Epithelial cell of esophagus (primary cell): ENCODE measurements around the gene RHEBL1.
A peak's percentile ranks its signal among the peaks of the same experiment; 100 is the strongest.

ENCODE experiments used
- DNase-seq: peaks from one replicate; pipeline ENCODE4 v3.0.0; 2010; ENCODE audit warnings: low read depth
- H3K4me3 ChIP-seq: 2 replicates; pipeline ENCODE4 v1.5.1; 2011; ENCODE audit warnings: mild to moderate bottlenecking, low read length, control low read depth
- TF ChIP-seq, protein P1 (sequence below): IDR thresholded peaks from 2 replicates; pipeline ENCODE4 v1.5.1; 2011; ENCODE audit warnings: low read depth, mild to moderate bottlenecking, low read length, control low read depth, inconsistent platforms; ENCODE audit not compliant: insufficient read depth; ENCODE audit errors: missing control alignments

Gene RHEBL1

DNA sequence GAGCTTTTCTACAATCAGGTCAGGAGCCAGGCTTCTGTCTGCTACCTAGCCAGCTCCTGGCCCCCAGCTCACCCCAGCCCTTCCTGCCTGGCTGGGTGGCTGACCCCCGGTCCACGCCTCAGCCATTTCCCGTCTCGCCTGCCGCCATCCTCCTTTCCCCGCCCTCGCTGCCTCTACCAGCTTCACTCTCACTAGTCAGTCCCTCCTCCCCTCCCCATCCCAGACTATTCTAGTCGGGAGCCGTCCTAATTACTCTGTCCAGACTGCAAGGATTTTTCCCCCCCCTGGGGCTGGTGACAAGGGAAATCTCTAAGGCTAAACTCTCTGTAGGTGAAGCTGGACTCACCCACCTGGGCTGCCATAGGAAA lies 24.0 kb upstream of the RHEBL1 start:
- H3K4me3 ChIP-seq: no peak overlapping the region
- DNase-seq: no peak
- TF ChIP-seq, protein P1, sequence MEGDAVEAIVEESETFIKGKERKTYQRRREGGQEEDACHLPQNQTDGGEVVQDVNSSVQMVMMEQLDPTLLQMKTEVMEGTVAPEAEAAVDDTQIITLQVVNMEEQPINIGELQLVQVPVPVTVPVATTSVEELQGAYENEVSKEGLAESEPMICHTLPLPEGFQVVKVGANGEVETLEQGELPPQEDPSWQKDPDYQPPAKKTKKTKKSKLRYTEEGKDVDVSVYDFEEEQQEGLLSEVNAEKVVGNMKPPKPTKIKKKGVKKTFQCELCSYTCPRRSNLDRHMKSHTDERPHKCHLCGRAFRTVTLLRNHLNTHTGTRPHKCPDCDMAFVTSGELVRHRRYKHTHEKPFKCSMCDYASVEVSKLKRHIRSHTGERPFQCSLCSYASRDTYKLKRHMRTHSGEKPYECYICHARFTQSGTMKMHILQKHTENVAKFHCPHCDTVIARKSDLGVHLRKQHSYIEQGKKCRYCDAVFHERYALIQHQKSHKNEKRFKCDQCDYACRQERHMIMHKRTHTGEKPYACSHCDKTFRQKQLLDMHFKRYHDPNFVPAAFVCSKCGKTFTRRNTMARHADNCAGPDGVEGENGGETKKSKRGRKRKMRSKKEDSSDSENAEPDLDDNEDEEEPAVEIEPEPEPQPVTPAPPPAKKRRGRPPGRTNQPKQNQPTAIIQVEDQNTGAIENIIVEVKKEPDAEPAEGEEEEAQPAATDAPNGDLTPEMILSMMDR: no peak

DNA sequence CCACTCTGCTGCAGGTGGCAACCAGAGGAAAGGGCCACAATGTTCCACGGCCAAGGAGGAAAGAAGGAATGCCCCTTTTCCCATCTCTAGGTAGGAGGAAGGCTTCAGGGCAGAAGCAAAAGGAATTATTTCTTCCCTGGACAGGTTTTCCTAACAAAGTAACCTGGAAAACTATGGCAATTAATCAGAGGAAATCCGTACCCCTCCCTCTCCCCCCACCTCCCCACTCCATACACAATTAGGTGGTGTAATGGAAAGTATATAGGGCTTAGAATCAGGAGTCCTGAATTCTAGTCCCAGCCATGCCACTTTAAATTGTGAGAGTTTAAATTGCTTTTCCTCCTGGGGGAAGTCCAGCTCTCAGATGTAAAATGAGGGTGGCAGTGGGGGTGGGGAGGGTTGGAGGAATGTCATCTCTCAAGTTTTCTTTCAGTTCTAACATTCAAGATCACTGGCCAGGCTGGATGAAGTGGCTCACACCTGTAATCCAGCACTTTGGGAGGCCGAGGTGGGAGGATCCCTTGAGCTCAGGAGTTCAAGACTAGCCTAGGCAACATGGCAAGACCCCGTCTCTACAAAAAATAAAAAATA lies 23.1 kb upstream of the RHEBL1 start:
- DNase-seq: no peak
- no peak overlapping the region for H3K4me3 ChIP-seq
- TF ChIP-seq, protein P1: no peak

DNA sequence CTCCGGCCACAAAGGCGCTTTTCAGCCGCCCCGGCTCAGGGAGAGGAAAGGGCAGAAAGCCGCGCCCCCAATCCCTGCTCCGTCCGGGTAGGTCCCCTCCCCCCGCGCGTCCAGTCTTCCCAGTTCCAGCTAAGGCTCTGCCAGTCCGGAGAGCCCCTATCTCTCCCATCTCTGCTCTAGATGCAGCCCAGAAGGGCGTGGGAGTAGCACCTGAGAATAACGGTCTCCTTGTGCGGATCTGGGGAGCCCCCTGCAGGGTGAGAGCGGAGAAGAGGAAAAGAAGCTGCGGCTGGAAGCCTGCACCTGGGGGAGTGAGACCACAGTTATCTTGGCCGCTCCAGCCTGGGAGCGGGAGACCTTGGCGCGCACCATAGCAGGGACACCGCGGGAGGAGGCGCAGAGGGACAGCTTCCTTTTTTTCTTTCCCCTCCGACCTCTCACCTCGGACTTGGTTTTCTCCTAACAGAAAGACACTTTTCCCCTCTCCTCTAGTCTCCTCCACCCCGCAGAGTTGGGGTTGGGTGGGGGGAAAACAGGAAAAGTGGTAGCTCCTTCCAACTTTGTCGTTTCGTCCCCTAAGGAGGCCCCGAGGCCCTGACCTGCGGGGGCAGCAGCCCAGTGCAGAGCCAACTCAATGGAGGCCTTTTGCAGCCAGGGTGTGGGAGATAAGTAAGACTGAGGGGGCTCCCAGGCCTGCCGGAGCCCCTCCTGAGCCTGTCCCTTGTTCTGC lies 22.5 kb upstream of the RHEBL1 start:
- TF ChIP-seq, protein P1: peak; percentile 45
- no peak overlapping the region for H3K4me3 ChIP-seq

DNA sequence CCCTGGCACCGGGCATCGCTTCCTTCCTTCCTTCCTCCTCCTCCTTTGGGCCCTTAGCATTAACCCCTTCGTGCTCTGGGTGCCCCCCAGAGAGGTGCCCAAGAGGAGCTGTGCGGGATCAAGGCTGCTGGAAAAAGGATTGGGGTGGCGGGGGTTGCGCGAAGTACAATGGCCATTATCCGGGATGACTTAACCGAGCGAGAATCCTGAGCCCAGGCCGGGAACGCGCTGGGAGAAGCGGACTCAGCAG lies 22.0 kb upstream of the RHEBL1 start:
- DNase-seq: no peak
- TF ChIP-seq, protein P1: no peak
- no peak overlapping the region for H3K4me3 ChIP-seq

More for the DNA sequence above, 22.5 kb upstream of the RHEBL1 start:
- DNase-seq: peak; percentile 32

DNA sequence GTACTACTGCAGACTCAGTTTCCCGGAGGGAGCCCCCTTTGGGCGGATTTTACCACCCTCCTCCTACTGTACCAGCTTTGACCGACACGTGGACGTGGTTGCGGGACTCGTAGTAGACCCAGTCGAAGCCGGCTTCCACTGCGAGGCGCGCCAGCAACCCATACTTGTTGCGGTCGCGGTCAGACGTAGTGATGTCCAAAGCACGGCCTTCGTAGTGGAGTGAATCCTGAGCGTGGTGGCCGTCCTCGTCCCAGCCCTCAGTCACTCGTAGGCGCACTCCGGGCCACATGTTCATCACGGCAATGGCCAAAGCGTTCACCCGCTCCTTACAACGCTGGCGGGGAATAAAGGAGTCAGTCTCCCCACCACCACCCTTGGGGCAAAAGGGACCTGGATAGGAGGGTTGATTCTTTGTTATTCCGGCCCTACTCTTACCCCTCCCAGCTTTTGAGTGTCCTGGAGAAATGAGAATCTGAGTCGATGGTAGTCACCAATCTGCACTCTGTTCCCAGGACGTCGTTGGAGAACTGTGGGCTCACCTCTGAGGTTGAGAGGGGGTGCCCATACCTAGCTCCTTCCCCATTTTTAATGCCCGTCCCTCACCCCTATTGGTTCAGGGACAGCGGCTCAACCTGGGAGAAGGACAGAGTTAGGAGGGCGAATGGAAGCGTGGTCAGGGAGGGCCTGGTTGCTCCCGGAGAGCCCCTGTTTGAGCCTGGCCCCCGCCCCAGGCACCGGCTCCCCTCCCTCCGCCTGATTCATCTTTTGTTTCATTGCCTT lies 21.5 kb upstream of the RHEBL1 start:
- no peak overlapping the region for H3K4me3 ChIP-seq
- DNase-seq: no peak
- TF ChIP-seq, protein P1: no peak

DNA sequence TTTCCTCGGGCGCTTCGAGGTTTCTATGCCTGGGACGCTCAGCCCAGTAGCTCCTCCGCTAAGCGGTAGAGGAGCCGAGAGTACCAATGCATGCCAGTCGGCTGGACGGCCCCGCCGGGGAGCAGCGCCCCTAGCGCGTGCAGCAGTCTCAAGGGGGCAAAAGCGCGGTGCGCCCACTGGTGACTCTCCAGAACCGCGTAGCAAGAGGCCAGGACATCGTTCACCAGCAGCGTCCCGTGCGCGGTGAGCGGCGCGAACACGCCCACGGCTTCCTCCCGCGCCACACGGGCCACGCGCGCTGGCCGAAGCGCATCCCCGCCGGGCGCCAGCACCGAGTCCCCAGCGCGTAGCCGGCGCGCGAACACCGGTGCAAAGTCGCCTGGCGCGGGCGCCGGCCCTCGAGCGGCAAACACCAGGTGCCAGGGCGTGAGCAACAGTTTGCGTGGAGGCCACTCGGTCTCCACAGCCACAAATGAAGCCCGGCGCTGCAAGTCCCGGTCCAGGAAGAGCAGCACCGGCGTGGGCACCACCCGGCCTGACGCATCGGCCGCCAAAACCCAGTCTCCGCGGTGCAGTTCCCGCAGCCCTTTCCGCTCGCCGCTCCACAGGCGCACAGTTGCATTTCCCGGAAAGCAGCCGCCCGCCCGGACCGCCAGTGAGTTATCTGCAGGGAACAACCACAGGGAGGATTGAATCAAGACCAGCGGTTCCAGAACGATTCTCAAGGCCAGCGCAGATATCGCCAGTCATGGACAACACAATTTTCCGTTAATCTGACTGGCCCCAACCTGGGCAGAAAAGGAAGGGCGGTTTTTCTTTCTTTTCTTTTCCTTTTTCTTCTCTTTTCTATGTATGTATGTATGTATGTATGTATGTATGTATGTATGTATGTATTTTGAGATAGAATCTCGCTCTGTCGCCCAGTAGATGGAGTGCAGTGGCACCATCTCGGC lies 20.3 kb upstream of the RHEBL1 start:
- peak; percentile 40 for DNase-seq
- H3K4me3 ChIP-seq: no peak overlapping the region

More for the DNA sequence above, 20.3 kb upstream of the RHEBL1 start:
- TF ChIP-seq, protein P1: peak; percentile 13
